HG03175 (cell line): ENCODE results near the gene LMF2.

Source experiments
- ATAC-seq: cut with Tn5 transposase; IDR thresholded peaks from one replicate; pipeline ENCODE4 v1.9.1; 2021; ENCODE audit warnings: mild to moderate bottlenecking, moderate library complexity; ENCODE audit not compliant: unreplicated experiment

Gene LMF2

DNA sequence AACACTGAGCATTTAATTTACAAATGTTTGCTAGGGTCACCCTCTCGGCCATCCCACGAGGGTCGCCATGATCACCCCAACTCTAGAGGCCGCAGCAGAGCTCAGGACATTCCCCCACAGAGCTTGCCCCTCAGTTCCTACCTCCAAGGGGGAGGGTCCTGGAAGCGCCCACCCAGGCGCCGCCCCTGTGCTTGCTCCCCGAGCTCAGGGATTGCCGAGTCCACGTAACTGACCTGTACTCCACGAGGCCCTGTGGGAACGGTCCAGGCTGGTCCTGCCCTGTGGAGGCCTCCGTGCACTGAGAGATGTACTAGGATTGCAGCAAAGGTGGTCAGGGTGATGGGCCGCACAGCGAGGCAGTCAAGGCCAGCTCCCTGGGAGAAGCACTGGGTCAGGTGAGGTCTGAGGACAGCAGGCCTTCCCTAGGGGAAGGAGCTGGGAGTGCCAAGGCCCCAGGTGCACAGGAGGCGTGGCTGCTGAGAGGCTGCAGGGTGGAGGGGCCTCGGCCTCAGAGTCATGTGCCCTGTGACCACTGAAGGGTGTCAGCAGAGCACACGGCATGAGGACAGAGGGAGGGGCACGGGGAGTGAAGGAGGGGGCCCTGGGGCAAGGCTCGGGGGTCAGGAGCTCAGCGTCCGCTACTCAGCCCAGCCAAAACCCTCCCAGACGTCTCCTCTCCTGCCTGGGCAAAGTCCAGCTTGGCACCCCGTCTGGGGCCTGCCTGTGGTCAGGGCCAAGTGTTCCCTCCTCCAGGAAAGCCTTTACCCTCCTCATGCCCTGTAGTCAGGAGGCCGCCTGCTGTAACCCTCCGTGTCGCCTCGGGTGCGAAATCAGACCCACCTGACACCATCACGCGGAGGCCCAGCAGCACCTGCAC is 23.3 kb downstream of the LMF2 start:
- no peak for ATAC-seq

DNA sequence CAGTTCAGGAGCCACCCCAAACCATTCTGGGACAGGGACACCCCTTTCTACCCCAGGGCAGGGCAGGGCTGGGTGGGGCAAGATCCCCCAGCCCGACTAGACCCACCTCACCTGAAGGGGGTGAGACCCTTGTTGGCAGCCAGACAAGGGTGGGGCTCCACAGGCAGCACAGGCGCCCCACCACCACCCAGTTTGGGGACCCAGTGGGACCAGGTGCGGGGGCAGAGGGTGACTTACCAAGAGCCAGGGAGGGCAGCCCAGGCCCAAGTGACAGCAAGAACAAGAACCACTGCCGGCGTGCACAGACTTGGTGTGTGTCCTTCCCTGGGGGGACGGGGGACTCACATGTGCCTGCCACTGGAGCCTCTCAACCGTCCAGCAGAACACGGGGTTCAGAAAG is 23.9 kb downstream of the LMF2 start:
- ATAC-seq, result no peak

GRCh38 chr22:50483106-50483505 is 24.4 kb downstream of the LMF2 start:
- ATAC-seq, result no peak

GRCh38 chr22:50482107-50483074 is 25.1 kb downstream of the LMF2 start:
- ATAC-seq, result no peak

GRCh38 chr22:50481440-50482106 is 25.9 kb downstream of the LMF2 start, which contains the start of gene ADM2:
TSS of gene ADM2 (plus strand) at chr22:50481543. CDS start at chr22:50481848, 305 bp downstream.
- ATAC-seq, result no peak

GRCh38 chr22:50481045-50481439 is 26.5 kb downstream of the LMF2 start:
- ATAC-seq, result no peak

DNA sequence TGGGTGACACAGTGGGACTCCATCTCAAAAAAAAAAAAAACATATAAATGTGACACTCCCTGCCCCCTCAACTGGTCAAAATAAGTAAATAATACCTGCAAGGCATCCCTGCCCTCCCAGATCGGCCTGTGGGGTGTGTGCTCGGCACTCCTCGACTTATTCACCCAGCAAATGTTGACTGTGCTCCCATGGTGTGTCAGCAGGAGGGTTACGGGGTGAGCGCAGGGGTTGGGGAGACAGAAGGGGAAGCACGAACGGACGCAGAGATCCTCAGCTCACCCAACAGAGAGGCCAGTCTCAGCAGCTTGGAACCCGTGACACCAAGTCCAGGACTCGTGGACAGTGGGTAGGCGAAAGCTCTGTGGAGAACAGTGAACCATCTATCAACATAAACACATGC is 27.8 kb downstream of the LMF2 start:
- no peak for ATAC-seq

- no peak for ATAC-seq
Observed at GRCh38 chr22:50477923-50478322, 29.6 kb downstream of the LMF2 start.

DNA sequence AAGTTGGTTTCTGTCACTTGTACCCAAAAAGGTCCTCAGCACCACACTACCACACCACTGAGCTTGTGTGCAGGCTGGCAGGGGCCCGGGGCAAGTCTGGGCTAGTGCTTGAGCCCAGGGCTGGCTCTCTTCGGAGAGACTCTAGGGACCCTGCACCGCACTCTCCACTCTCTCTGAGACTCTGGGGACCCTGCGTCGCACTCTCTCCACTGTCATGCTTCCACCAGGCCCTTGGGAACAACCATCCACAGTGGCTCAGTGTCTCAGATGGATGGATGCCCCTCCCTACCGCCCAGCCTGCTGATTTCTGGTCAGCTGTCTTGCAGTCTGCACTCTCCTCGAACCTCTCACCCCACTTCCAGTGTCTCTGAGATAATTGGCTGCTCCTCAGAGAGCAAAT is 30.6 kb downstream of the LMF2 start:
- no peak for ATAC-seq

DNA sequence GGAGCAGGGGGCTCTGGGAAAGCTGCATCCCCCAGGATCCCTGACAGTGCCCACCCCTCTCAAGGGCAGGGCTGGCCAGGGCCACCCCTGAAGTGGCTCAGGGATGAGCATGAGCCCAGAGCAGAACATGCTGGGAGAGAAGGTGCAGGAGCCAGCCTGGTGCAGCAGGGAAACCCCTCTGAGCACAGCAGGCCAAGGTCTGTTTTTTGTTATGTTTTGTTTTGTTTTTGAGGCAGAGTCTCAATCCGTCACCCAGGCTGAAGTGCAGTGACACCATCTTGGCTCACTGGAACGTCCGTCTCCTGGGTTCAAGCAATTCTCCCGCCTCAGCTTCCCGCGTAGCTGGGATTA is 31.9 kb downstream of the LMF2 start:
- ATAC-seq, result no peak

DNA sequence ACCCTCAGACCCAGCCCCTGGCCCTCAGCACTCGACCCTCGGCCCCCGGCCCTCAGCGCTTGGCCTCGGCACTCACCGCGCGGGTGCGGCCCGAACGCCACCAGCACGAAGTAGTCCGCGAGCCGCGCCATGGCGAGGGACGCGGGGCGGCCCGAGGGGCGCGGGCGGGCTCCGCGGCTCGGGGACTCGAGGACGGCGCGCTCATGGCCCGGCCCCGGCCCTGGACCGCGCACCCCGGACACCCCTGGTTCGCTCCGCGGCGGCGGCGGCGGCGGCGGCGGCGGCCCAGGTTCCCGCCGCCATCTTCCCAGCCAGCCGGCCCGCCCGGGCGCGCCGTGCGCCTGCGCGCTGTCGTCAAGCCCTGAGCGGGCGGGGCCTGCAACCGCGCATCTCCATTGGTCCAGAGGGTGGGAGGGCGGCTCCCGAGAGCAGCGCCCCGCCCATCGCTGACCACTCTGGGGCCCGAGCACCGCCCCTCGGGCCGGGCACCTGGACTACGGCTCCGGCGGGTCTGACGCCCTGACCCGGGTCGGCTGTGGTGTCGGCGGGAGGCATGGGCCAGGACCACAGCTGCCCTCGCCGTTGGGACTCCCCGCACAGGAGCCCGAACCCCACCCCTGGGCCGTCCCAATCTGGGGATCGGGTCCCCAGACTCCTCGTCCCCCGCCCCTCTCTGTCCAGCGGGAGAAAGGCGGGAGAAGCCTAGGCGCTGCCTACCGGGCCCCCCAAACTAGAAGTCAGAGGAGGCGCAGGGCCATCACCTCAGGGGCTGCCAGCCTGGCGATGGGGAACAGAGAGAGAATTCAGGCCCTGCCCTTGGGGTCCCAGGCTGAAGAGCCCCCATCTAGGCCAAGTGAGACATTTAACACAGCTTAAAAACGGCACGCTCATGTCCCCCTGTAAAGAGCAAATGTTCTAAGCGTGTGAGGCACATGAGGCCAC is 32.5 kb downstream of the LMF2 start, which contains the start of gene SBF1:
Gene SBF1, minus strand, starts transcription at position 326 of the 942 bp plus-strand sequence. Its CDS starts 195 bp downstream, at position 131.
- peak; percentile 75 for ATAC-seq

- no peak for ATAC-seq
Observed at GRCh38 chr22:50473855-50474671, 33.4 kb downstream of the LMF2 start.

- no peak for ATAC-seq
Observed at GRCh38 chr22:50473088-50473487, 34.4 kb downstream of the LMF2 start.

- ATAC-seq, result no peak
Observed at GRCh38 chr22:50471962-50472361, 35.5 kb downstream of the LMF2 start.

DNA sequence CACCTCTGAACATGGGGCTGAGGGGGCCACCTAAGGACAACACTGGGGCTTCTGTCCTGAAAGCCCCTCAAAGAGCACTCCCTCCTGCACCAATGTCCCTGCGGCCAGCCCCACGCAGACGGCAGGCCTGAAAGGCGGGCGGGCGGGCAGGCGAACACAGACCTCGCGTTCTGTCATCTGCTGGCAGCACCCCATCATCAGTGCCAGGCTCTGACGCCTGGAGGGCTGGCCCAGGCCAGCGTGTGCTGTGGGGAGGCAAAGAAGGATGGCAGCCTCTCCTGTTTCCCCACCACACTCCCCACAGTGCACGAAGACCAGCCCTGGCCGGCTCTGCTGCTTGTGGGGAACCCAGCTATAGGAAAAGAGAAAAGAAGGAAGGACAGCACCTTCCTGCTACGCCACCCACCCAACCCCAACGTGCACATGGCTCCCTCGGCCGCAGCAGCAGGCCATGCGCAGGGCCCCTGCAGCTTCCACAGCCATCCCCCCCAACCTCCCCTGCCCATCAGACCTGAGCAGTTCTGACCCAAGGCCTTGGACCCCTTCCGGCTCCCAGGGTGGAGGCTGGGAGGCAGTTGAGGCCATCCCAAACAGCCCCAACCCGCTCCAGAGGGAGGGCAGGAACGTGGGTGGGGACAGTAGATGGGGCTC is 36.2 kb downstream of the LMF2 start:
- no peak for ATAC-seq

DNA sequence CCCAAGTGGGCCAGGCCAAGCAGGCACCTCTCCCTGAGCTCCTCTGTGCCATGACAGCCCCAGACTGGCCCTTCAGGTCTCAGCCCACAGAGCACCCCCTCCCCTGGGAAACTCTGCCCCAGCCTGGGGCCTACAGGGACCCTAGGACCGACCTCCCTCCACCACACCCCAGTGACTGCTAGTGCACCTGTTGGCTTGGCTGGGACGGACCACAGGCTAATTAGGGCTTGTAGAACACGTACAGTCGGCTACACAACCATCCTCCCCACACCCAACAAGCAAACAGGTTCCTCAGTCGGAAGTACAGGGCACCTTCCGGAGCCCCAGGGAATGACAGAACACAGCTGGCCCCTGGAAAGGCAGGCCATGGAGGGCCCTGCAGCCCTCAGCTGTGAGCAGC is 37.0 kb downstream of the LMF2 start:
- ATAC-seq, result no peak

GRCh38 chr22:50469377-50470305 is 37.9 kb downstream of the LMF2 start:
- ATAC-seq, result peak; percentile 71
